22Rv1 (cell line): ENCODE results near the gene COMT.

Source experiments
- H3K27ac ChIP-seq: fragments of 450-650 bp; 2 replicates; pipeline ENCODE4 v1.5.1; 2017
- ZFX ChIP-seq: fragments of 450-650 bp; IDR thresholded peaks from 2 replicates; pipeline ENCODE4 v1.6.1; 2017; ENCODE audit warnings: antibody characterized with exemption, borderline replicate concordance
- TF ChIP-seq, protein P1 (sequence below): fragments of 450-650 bp; IDR thresholded peaks from 2 replicates; pipeline ENCODE4 v1.5.1; 2017; ENCODE audit warnings: mild to moderate bottlenecking

COMT gene

DNA sequence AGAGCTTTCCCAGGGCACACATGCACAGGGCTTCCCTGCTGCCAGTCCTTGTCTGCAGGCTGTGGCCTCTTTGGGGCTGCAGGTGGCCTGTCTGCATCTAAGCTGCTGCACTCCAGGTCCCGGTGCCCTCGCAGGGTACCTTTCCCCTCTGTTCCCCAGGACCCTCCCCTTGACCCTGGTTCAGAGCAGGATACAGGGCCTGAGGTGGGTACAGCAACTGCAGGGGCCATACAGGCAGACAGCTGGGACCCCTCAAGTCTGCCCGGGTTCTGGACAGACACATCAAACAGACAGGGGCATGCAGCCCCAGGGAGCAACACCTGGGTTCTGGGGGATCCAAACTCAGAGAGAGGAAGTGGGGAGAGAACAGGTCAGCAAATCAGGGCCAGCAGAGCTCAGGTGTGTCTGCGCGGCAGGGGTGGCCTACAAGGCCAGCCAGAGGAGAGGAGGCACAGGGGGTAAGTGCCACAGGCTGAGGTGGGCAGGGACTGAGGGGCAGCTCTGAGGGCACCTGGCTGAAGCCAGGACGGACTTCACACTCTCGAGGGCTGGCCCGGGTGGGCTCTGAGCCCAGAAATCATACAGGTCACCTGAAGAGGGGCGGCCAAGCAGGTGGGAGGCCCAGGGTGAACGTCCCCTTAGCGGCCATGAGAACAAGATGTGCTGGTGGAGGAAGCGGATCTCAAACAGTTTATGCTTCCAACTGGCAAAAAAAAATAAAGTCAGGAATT is 29.9 kb upstream of the COMT start:
- H3K27ac ChIP-seq = no peak overlapping the region
- no peak for TF ChIP-seq ZFX
- TF ChIP-seq, protein P1, sequence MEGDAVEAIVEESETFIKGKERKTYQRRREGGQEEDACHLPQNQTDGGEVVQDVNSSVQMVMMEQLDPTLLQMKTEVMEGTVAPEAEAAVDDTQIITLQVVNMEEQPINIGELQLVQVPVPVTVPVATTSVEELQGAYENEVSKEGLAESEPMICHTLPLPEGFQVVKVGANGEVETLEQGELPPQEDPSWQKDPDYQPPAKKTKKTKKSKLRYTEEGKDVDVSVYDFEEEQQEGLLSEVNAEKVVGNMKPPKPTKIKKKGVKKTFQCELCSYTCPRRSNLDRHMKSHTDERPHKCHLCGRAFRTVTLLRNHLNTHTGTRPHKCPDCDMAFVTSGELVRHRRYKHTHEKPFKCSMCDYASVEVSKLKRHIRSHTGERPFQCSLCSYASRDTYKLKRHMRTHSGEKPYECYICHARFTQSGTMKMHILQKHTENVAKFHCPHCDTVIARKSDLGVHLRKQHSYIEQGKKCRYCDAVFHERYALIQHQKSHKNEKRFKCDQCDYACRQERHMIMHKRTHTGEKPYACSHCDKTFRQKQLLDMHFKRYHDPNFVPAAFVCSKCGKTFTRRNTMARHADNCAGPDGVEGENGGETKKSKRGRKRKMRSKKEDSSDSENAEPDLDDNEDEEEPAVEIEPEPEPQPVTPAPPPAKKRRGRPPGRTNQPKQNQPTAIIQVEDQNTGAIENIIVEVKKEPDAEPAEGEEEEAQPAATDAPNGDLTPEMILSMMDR = no peak

DNA sequence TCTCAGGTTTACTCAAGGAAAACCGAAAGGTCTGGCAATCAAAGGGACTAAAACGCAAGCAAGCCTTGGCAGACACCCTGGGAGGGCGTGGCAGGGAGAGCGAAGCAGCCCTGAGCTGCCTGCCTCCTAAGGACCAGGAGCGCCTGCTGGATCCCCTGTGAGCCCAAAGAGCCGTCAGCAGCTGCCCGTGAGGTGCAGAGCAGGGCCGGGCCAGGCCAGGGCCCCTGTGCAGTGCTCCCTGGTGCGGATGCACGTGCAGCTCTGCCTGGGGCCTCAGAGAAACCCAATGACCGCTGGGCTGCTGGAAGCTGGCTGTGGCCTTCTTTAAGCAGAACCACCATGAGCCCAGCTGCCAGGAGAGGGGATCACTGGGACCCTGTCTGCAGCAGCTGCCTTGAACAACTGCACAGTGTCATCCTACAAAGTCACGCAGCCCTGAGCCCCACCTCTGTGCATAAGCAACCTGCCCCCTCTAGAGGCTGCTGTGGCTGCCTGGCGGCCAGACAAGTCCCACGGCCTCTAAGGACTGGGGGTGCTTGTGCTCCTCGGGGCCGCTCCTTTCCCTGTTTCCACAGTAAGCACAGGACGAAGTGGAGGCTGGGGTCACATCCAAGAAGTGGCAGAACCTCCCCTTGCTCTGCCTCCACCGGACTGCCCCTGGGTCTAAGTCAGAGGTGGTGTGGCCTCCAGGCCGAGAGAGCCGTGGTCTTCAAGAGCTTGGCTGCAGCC is 29.1 kb upstream of the COMT start:
- TF ChIP-seq ZFX = no peak
- TF ChIP-seq, protein P1 = no peak
- H3K27ac ChIP-seq = no peak overlapping the region

DNA sequence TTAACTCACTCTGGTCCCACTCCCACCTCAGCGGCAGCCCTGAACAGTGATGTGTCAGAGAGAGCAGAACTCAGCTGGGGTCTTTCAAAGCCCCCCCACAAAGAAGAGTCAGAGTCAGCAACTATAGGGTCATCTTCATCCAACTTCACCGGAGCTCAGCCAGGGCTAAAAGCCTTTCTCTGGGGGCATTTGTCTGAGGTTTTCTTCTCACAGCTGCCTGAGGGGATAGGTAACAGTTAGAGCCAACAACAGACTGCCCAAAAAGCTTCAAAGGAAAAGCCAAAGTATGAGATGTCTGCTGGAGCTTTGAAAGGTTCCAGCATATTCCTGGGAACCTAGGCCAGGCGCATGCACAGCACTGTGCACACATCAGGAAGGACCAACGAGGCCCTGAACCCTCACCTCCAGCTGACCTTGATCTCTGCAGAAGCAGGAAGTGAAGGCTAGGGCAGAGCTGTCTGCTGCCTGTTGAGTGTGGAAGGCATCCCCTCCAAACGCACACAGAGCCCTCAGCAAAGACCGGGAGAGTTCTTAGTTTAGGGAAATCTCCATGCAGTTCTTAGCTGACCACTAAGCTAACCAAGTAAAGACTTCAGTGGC is 28.1 kb upstream of the COMT start:
- no peak for TF ChIP-seq ZFX
- TF ChIP-seq, protein P1 = no peak
- no peak overlapping the region for H3K27ac ChIP-seq

DNA sequence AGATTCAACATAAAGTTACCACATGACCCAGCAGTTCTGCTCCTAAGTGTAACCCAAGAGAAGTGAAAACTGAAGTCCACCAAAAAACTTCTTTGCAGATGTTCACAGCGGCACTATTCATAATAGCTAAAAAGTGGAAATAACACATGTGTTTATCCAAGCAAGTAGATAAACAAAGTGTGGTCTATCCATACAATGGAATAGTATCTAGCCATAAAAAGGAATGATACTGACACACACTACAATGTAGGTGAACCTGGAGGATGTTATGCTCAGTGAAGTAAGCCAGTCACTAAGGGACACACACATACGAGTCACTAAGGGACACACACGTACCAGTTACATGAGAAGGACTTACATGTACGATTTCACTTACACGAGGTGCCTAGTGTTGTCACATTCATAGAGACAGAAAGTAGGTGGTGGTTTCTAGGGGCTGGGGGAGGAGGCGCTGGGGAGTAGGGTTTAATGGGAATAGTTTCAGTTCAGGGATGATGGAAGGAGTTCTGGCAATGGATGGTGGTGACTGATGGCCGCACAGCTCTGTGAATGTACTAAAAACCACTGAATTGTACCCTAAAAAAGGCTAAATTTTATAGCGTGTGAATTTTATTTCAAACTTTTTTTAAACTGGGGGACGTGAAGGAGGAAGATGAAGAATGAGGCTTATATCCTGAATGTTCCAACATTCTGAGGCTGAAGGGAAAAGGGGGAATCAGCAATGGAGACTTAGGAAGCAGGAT is 27.2 kb upstream of the COMT start:
- H3K27ac ChIP-seq = no peak overlapping the region
- TF ChIP-seq ZFX = no peak
- TF ChIP-seq, protein P1 = no peak

DNA sequence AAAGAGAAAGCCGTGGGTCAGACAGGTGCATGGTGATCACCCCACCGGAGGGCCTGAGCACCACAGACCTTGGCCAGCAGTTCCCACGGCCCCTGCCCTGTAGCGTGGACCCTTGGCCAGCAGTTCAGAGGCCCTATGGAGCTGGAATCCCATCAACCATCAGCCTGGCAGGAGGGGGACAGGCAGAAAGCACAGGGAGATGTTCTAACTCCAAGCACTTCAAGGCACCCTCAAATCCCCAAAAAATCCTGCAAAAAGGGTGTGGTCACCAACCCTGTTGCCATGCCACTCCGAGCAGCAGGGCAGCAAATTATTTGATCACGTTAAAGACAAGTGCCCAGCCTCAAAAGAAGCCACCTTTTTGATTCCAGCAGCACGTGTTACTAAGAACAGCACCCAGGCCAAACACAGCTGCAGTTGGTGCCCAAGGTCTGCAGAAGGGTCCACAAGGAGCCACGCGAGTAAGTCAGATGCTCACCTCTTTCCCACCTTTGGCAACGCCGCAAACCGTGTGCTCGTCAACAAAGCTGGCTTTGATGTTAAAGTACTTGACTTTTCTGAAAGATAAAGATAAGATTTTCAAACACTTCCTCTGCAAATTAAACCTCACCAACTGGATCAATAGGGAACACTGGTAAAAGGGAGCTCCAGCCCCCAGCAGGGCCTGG is 26.2 kb upstream of the COMT start:
- no peak for TF ChIP-seq ZFX
- TF ChIP-seq, protein P1 = no peak
- H3K27ac ChIP-seq = no peak overlapping the region

DNA sequence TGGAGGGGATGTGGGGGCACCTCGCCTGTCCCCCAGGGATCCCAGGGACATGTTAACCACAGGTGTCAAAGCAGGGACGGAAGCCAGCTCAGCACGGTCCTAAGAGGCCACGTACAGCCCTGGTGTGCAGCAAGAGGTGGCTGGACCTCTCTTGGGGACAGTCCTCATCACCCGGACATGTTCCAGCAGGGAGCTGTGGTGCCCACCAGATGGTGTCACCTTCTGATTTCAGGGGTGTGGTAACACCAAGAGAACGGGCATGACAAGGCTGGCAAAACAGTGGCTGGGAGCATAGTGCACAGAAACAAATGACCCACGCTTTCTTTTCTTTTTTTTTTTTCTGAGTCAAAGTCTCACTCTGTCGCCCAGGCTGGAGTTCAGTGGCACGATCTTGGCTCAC is 25.6 kb upstream of the COMT start:
- no peak overlapping the region for H3K27ac ChIP-seq
- TF ChIP-seq ZFX = no peak
- TF ChIP-seq, protein P1 = no peak
